GM23338 (cell line): ENCODE results near the gene BRSK2. TPM values are rescaled to one million over a fixed set of nuclear protein-coding genes. Genes with fewer than 3 reads are reported as not detected.
A peak's percentile ranks its signal among the peaks of the same experiment; 100 is the strongest.

ENCODE experiments used
- ATAC-seq: fragments of 200-7000 bp; cut with Tn5 transposase; 3 replicates; pipeline ENCODE4 v1.9.1; 2020
- DNase-seq: peaks from one replicate; pipeline ENCODE4 v3.0.0-alpha.2; 2015; ENCODE audit warnings: low spot score
- H2AFZ ChIP-seq: fragments of 200-600 bp; sonication (generic); 2 replicates; pipeline ENCODE4 v1.8.0; 2016; ENCODE audit warnings: antibody characterized with exemption, mild to moderate bottlenecking, moderate library complexity
- H3F3A ChIP-seq: fragments of 200-600 bp; sonication (generic); replicated peaks from 2 replicates; pipeline ENCODE4 v1.8.0; 2017; ENCODE audit warnings: antibody characterized with exemption, mixed run types, low read depth
- H3K27ac ChIP-seq: fragments of 200-600 bp; sonication (generic); 2 replicates; pipeline ENCODE4 v1.6.1; 2016; ENCODE audit warnings: low read depth
- H3K27me3 ChIP-seq: fragments of 200-600 bp; sonication (generic); 2 replicates; pipeline ENCODE4 v1.8.0; 2016; ENCODE audit warnings: mild to moderate bottlenecking, mixed run types, moderate library complexity; ENCODE audit not compliant: insufficient read depth
- H3K36me3 ChIP-seq: fragments of 200-600 bp; sonication (generic); 2 replicates; pipeline ENCODE4 v1.8.0; 2016; ENCODE audit warnings: mild to moderate bottlenecking; ENCODE audit not compliant: insufficient read depth
- H3K4me1 ChIP-seq: fragments of 200-600 bp; sonication (generic); 2 replicates; pipeline ENCODE4 v1.8.0; 2016; ENCODE audit warnings: mild to moderate bottlenecking, moderate library complexity; ENCODE audit not compliant: insufficient read depth
- H3K4me2 ChIP-seq: fragments of 200-600 bp; sonication (generic); 2 replicates; pipeline ENCODE4 v1.7.1; 2017; ENCODE audit warnings: mixed run types
- H3K4me3 ChIP-seq: fragments of 200-600 bp; sonication (generic); 2 replicates; pipeline ENCODE4 v1.6.1; 2016; ENCODE audit warnings: mixed run types
- H3K79me2 ChIP-seq: fragments of 200-600 bp; sonication (generic); replicated peaks from 2 replicates; pipeline ENCODE4 v1.8.0; 2017; ENCODE audit warnings: mild to moderate bottlenecking; ENCODE audit not compliant: insufficient read depth
- H3K9me2 ChIP-seq: fragments of 200-600 bp; sonication (generic); 2 replicates; pipeline ENCODE4 v1.8.0; 2017; ENCODE audit not compliant: insufficient read depth
- H4K20me1 ChIP-seq: fragments of 200-600 bp; sonication (generic); replicated peaks from 2 replicates; pipeline ENCODE4 v1.8.0; 2017; ENCODE audit warnings: mild to moderate bottlenecking; ENCODE audit not compliant: insufficient read depth
- H3K27ac Mint-ChIP-seq: 2 replicates; pipeline ENCODE4 v1.8.0; 2020; ENCODE audit warnings: inconsistent platforms, mild to moderate bottlenecking, moderate library complexity, mixed read lengths
- H3K27me3 Mint-ChIP-seq: 3 replicates; pipeline ENCODE4 v1.8.0; 2022; ENCODE audit warnings: low read depth, mild to moderate bottlenecking, moderate library complexity, mixed read lengths, inconsistent platforms; ENCODE audit not compliant: insufficient read depth, poor library complexity
- H3K36me3 Mint-ChIP-seq: 3 replicates; pipeline ENCODE4 v1.8.0; 2021; ENCODE audit warnings: low read depth, mild to moderate bottlenecking, inconsistent platforms, moderate library complexity, mixed read lengths
- H3K4me1 Mint-ChIP-seq: 3 replicates; pipeline ENCODE4 v1.8.0; 2020; ENCODE audit warnings: mild to moderate bottlenecking, inconsistent platforms, mixed read lengths
- H3K4me3 Mint-ChIP-seq: 3 replicates; pipeline ENCODE4 v1.8.0; 2021; ENCODE audit warnings: moderate library complexity, mild to moderate bottlenecking, inconsistent platforms, mixed read lengths
- H3K9me3 Mint-ChIP-seq: 3 replicates; pipeline ENCODE4 v1.8.0; 2020; ENCODE audit warnings: moderate library complexity, mild to moderate bottlenecking, inconsistent platforms, mixed read lengths
- CREB1 ChIP-seq: fragments of 250-450 bp; sonication (Bioruptor Pico); IDR thresholded peaks from 2 replicates; pipeline ENCODE4 v1.5.0; 2020; ENCODE audit warnings: low read depth, mild to moderate bottlenecking, moderate library complexity
- EZH2 ChIP-seq: fragments of 200-600 bp; sonication (generic); IDR thresholded peaks from one replicate; pipeline ENCODE4 v1.8.0; 2017; ENCODE audit warnings: antibody characterized with exemption, mild to moderate bottlenecking, low read depth; ENCODE audit not compliant: unreplicated experiment
- EZH2phosphoT487 ChIP-seq: fragments of 200-600 bp; sonication (generic); IDR thresholded peaks from one replicate; pipeline ENCODE4 v1.8.1; 2018; ENCODE audit warnings: antibody characterized with exemption; ENCODE audit not compliant: unreplicated experiment
- JUNB ChIP-seq: IDR thresholded peaks from one replicate; pipeline ENCODE4 v1.6.1; 2016; ENCODE audit warnings: antibody characterized with exemption; ENCODE audit not compliant: unreplicated experiment
- NANOG ChIP-seq: IDR thresholded peaks from 2 replicates; pipeline ENCODE4 v1.6.1; 2016; ENCODE audit warnings: antibody characterized with exemption, borderline replicate concordance
- POLR2AphosphoS5 ChIP-seq: IDR thresholded peaks from 2 replicates; pipeline ENCODE4 v1.6.1; 2016; ENCODE audit warnings: antibody characterized with exemption, low read depth
- STAT1 ChIP-seq: IDR thresholded peaks from one replicate; pipeline ENCODE4 v1.6.1; 2016; ENCODE audit warnings: antibody characterized with exemption; ENCODE audit not compliant: unreplicated experiment
- ZNF114 ChIP-seq: fragments of 250-450 bp; sonication (Bioruptor Pico); IDR thresholded peaks from 2 replicates; pipeline ENCODE4 v1.5.0; 2020; ENCODE audit warnings: mild to moderate bottlenecking, moderate library complexity
- ZNF331 ChIP-seq: fragments of 250-450 bp; sonication (Bioruptor Pico); IDR thresholded peaks from 2 replicates; pipeline ENCODE4 v1.5.0; 2020; ENCODE audit warnings: low read depth, mild to moderate bottlenecking, moderate library complexity
- polyA plus RNA-seq: library from polyadenylated mRNA; unstranded; fragments of >200 nt; fragmentation: Nextera tagmentation; extraction: Ambion mirVana; gene quantifications from 2 replicates; pipeline ENCODE4 v1.2.1, GENCODE V29; 2016
- total RNA-seq: library from RNA; depleted of rRNA; stranded (reverse); fragments of >200 nt; shearing (Covaris generic); gene quantifications from 2 replicates; pipeline ENCODE4 v1.2.3, GENCODE V29; 2014
- TF ChIP-seq, protein P1 (sequence below): IDR thresholded peaks from one replicate; pipeline ENCODE4 v1.6.1; 2018; ENCODE audit warnings: antibody characterized with exemption; ENCODE audit not compliant: unreplicated experiment
- TF ChIP-seq, protein P2 (sequence below), 2 experiments: fragments of 200-600 bp in 1 of 2; sonication (generic) in 1 of 2; conservative IDR thresholded peaks; 2 replicates each; pipeline versions ENCODE4 v1.5.1 to v1.6.1; 2016 to 2017; ENCODE audit warnings: antibody characterized with exemption in 2 of 2, low read depth in 2 of 2, mild to moderate bottlenecking in 2 of 2, moderate library complexity in 1 of 2
- TF ChIP-seq, protein P3 (sequence below): fragments of 250-450 bp; sonication (Bioruptor Pico); IDR thresholded peaks from 2 replicates; pipeline ENCODE4 v1.5.0; 2020; ENCODE audit warnings: mild to moderate bottlenecking, moderate library complexity
- TF ChIP-seq, protein P4 (sequence below): IDR thresholded peaks from 2 replicates; pipeline ENCODE4 v1.6.1; 2016; ENCODE audit warnings: antibody characterized with exemption

Gene BRSK2
- total and polyA plus RNA-seq, 2 experiments from 2014 or later, result 7.2 to 20.3 TPM

DNA sequence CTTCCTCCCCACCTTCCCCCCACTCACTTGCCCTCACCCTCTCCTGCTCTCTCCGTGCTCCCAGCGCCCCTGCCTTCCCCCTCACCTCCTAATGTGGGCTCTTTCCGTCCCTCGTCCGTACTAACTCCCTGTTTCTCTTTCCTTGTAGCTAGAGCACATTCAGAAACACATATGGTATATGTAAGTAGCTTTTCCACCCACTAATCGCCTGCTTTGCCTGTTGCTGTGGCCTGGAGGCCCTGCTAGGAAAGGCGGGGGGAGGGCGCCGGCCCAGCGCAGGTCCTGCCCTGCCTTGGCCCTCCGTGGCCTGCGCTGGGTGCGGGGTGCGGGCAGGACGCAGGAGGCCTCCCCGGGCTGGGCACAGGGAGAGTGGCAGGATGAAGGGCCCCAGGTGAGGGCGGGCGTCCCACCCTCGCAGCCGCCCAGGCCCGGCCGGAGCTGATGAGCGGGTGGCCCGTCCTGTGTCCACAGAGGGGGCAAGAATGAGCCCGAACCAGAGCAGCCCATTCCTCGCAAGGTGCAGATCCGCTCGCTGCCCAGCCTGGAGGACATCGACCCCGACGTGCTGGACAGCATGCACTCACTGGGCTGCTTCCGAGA is 55.2 kb downstream of the BRSK2 start:
- H2AFZ ChIP-seq, result no peak overlapping the region
- TF ChIP-seq EZH2phosphoT487, result no peak
- no peak for TF ChIP-seq POLR2AphosphoS5
- TF ChIP-seq ZNF331 (CRISPR knock-in tag), result no peak
- TF ChIP-seq NANOG, result no peak
- no peak for TF ChIP-seq ZNF114
- TF ChIP-seq, protein P1, sequence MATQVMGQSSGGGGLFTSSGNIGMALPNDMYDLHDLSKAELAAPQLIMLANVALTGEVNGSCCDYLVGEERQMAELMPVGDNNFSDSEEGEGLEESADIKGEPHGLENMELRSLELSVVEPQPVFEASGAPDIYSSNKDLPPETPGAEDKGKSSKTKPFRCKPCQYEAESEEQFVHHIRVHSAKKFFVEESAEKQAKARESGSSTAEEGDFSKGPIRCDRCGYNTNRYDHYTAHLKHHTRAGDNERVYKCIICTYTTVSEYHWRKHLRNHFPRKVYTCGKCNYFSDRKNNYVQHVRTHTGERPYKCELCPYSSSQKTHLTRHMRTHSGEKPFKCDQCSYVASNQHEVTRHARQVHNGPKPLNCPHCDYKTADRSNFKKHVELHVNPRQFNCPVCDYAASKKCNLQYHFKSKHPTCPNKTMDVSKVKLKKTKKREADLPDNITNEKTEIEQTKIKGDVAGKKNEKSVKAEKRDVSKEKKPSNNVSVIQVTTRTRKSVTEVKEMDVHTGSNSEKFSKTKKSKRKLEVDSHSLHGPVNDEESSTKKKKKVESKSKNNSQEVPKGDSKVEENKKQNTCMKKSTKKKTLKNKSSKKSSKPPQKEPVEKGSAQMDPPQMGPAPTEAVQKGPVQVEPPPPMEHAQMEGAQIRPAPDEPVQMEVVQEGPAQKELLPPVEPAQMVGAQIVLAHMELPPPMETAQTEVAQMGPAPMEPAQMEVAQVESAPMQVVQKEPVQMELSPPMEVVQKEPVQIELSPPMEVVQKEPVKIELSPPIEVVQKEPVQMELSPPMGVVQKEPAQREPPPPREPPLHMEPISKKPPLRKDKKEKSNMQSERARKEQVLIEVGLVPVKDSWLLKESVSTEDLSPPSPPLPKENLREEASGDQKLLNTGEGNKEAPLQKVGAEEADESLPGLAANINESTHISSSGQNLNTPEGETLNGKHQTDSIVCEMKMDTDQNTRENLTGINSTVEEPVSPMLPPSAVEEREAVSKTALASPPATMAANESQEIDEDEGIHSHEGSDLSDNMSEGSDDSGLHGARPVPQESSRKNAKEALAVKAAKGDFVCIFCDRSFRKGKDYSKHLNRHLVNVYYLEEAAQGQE, result no peak
- no peak for TF ChIP-seq STAT1
- no peak for TF ChIP-seq CREB1
- TF ChIP-seq, protein P2, sequence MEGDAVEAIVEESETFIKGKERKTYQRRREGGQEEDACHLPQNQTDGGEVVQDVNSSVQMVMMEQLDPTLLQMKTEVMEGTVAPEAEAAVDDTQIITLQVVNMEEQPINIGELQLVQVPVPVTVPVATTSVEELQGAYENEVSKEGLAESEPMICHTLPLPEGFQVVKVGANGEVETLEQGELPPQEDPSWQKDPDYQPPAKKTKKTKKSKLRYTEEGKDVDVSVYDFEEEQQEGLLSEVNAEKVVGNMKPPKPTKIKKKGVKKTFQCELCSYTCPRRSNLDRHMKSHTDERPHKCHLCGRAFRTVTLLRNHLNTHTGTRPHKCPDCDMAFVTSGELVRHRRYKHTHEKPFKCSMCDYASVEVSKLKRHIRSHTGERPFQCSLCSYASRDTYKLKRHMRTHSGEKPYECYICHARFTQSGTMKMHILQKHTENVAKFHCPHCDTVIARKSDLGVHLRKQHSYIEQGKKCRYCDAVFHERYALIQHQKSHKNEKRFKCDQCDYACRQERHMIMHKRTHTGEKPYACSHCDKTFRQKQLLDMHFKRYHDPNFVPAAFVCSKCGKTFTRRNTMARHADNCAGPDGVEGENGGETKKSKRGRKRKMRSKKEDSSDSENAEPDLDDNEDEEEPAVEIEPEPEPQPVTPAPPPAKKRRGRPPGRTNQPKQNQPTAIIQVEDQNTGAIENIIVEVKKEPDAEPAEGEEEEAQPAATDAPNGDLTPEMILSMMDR (conservative IDR thresholded peaks at IDR 0.05; ENCODE audit: low read depth in 2 of 2), result no peak
- TF ChIP-seq, protein P3, sequence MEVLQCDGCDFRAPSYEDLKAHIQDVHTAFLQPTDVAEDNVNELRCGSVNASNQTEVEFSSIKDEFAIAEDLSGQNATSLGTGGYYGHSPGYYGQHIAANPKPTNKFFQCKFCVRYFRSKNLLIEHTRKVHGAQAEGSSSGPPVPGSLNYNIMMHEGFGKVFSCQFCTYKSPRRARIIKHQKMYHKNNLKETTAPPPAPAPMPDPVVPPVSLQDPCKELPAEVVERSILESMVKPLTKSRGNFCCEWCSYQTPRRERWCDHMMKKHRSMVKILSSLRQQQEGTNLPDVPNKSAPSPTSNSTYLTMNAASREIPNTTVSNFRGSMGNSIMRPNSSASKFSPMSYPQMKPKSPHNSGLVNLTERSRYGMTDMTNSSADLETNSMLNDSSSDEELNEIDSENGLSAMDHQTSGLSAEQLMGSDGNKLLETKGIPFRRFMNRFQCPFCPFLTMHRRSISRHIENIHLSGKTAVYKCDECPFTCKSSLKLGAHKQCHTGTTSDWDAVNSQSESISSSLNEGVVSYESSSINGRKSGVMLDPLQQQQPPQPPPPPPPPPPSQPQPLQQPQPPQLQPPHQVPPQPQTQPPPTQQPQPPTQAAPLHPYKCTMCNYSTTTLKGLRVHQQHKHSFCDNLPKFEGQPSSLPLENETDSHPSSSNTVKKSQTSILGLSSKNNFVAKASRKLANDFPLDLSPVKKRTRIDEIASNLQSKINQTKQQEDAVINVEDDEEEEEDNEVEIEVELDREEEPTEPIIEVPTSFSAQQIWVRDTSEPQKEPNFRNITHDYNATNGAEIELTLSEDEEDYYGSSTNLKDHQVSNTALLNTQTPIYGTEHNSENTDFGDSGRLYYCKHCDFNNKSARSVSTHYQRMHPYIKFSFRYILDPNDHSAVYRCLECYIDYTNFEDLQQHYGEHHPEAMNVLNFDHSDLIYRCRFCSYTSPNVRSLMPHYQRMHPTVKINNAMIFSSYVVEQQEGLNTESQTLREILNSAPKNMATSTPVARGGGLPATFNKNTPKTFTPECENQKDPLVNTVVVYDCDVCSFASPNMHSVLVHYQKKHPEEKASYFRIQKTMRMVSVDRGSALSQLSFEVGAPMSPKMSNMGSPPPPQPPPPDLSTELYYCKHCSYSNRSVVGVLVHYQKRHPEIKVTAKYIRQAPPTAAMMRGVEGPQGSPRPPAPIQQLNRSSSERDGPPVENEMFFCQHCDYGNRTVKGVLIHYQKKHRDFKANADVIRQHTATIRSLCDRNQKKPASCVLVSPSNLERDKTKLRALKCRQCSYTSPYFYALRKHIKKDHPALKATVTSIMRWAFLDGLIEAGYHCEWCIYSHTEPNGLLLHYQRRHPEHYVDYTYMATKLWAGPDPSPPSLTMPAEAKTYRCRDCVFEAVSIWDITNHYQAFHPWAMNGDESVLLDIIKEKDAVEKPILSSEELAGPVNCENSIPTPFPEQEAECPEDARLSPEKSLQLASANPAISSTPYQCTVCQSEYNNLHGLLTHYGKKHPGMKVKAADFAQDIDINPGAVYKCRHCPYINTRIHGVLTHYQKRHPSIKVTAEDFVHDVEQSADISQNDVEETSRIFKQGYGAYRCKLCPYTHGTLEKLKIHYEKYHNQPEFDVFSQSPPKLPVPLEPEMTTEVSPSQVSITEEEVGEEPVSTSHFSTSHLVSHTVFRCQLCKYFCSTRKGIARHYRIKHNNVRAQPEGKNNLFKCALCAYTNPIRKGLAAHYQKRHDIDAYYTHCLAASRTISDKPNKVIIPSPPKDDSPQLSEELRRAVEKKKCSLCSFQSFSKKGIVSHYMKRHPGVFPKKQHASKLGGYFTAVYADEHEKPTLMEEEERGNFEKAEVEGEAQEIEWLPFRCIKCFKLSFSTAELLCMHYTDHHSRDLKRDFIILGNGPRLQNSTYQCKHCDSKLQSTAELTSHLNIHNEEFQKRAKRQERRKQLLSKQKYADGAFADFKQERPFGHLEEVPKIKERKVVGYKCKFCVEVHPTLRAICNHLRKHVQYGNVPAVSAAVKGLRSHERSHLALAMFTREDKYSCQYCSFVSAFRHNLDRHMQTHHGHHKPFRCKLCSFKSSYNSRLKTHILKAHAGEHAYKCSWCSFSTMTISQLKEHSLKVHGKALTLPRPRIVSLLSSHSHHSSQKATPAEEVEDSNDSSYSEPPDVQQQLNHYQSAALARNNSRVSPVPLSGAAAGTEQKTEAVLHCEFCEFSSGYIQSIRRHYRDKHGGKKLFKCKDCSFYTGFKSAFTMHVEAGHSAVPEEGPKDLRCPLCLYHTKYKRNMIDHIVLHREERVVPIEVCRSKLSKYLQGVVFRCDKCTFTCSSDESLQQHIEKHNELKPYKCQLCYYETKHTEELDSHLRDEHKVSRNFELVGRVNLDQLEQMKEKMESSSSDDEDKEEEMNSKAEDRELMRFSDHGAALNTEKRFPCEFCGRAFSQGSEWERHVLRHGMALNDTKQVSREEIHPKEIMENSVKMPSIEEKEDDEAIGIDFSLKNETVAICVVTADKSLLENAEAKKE (CRISPR knock-in tag), result no peak
- TF ChIP-seq JUNB, result no peak
- TF ChIP-seq EZH2, result no peak
- TF ChIP-seq, protein P4, sequence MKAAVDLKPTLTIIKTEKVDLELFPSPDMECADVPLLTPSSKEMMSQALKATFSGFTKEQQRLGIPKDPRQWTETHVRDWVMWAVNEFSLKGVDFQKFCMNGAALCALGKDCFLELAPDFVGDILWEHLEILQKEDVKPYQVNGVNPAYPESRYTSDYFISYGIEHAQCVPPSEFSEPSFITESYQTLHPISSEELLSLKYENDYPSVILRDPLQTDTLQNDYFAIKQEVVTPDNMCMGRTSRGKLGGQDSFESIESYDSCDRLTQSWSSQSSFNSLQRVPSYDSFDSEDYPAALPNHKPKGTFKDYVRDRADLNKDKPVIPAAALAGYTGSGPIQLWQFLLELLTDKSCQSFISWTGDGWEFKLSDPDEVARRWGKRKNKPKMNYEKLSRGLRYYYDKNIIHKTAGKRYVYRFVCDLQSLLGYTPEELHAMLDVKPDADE, result no peak
- no peak for DNase-seq

More for the DNA sequence above, 55.2 kb downstream of the BRSK2 start:
- H3K36me3 ChIP-seq, result no peaks in the 10 kb centered on the region
- peaks cover 8% of the 10 kb centered on the region for H3K27me3 Mint-ChIP-seq
- H3K9me3 Mint-ChIP-seq, result no peaks in the 10 kb centered on the region
- no peaks in the 10 kb centered on the region for H3K79me2 ChIP-seq
- H3K27ac Mint-ChIP-seq, result 0 out of 2 replicates have a peak overlapping the region, but pooled peaks have one; percentile 44
- H3K4me1 Mint-ChIP-seq, result no peaks in the 10 kb centered on the region
- H3K4me1 ChIP-seq, result no peaks in the 10 kb centered on the region
- no peak for ATAC-seq
- no peaks in the 10 kb centered on the region for H3K9me2 ChIP-seq
- H3K27me3 ChIP-seq, result no peaks in the 10 kb centered on the region
- H3K4me3 ChIP-seq, result no peak overlapping the region
- H3K4me3 Mint-ChIP-seq, result no peak overlapping the region
- H4K20me1 ChIP-seq, result no peaks in the 10 kb centered on the region; the same call in 1 of the 2 replicates
- H3F3A ChIP-seq, result no peaks in the 10 kb centered on the region
- H3K36me3 Mint-ChIP-seq, result no peaks in the 10 kb centered on the region; the same call in 1 of the 3 replicates
- no peak overlapping the region for H3K4me2 ChIP-seq
- no peak overlapping the region for H3K27ac ChIP-seq
